ENCODE results near the gene CALML3. TPM values are rescaled to one million over a fixed set of nuclear protein-coding genes. Genes with fewer than 3 reads are reported as not detected.
"Not testable (repeated sequence)": the region's sequence is repeated elsewhere in the genome, so short reads cannot be mapped to it uniquely, and the experiment has no call there.

The CALML3 gene
- total RNA-seq (2021) (not detected in 2 replicates), Bru-seq, nascent RNA (not detected), BruChase-seq, experiment 1, labeled RNA remaining after a 2-hour chase (not detected), BruChase-seq, experiment 2, labeled RNA remaining after a 6-hour chase (not detected)
- long read RNA-seq = 0 reads

DNA sequence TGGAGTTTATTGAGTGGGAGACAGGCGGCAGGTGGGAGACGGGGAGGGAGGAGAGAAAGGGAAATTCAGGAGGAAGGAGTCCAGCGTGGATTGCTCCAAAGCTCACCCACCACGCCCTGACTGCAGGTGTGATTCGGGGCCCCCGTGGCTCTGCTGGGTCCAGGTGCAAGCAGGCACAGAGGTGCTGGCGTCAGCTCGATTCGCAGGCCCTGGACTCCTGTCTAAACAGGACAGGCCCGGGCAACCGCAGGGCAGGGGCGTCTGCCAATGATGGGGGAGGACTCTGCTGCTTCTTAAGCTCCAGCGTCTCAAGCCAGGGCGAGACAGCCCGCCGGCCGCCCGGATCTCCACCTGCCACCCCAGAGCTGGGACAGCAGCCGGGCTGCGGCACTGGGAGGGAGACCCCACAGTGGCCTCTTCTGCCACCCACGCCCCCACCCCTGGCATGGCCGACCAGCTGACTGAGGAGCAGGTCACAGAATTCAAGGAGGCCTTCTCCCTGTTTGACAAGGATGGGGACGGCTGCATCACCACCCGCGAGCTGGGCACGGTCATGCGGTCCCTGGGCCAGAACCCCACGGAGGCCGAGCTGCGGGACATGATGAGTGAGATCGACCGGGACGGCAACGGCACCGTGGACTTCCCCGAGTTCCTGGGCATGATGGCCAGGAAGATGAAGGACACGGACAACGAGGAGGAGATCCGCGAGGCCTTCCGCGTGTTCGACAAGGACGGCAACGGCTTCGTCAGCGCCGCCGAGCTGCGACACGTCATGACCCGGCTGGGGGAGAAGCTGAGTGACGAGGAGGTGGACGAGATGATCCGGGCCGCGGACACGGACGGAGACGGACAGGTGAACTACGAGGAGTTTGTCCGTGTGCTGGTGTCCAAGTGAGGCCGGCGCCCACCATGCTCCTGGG, at the start of gene CALML3:
TSS of gene CALML3 (plus strand) at position 321 of the 920 bp plus-strand sequence. CDS start at position 446, 125 bp downstream.
- no peak for DNase-seq (ENCODE audit: low spot score)
- no peaks in the 10 kb centered on the region for H3K36me3 ChIP-seq (ENCODE audit: insufficient read depth, low read length, poor library complexity, severe bottlenecking)
- POLR2A ChIA-PET (ENCODE audit: low non-redundant PET) = no interaction called here
- no peak within 1 kb of the TSS for H3K4me3 ChIP-seq (ENCODE audit: low read depth, low read length, poor library complexity, severe bottlenecking)
- TF ChIP-seq, protein P1, sequence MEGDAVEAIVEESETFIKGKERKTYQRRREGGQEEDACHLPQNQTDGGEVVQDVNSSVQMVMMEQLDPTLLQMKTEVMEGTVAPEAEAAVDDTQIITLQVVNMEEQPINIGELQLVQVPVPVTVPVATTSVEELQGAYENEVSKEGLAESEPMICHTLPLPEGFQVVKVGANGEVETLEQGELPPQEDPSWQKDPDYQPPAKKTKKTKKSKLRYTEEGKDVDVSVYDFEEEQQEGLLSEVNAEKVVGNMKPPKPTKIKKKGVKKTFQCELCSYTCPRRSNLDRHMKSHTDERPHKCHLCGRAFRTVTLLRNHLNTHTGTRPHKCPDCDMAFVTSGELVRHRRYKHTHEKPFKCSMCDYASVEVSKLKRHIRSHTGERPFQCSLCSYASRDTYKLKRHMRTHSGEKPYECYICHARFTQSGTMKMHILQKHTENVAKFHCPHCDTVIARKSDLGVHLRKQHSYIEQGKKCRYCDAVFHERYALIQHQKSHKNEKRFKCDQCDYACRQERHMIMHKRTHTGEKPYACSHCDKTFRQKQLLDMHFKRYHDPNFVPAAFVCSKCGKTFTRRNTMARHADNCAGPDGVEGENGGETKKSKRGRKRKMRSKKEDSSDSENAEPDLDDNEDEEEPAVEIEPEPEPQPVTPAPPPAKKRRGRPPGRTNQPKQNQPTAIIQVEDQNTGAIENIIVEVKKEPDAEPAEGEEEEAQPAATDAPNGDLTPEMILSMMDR (conservative IDR thresholded peaks at IDR 0.05; ENCODE audit: low read depth, low read length) = no peak
- TF ChIP-seq EZH2 (IDR thresholded peaks at IDR 0.05; ENCODE audit: borderline replicate concordance, low read depth, low read length, poor library complexity, severe bottlenecking) = no peak
- intact Hi-C loops (cut with micrococcal nuclease; ENCODE audit: unreplicated experiment) = no loop called here
- no peaks in the 10 kb centered on the region for H3K4me1 ChIP-seq (ENCODE audit: insufficient read depth, low read length, poor library complexity, severe bottlenecking)
- no peak within 1 kb of the TSS for H3K27ac ChIP-seq (ENCODE audit: low read depth, low read length, poor library complexity, severe bottlenecking)
- no peaks in the 10 kb centered on the region for H3K27me3 ChIP-seq (replicated peaks; ENCODE audit: insufficient read depth, low read depth, low read length, poor library complexity)
- CTCF ChIA-PET = interaction anchor here (0.6 kb wide), 1 partner anchor 105 kb away, joined by 4 read pairs; no protein-coding TSS in a partner anchor
- no peaks in the 10 kb centered on the region for H3K9me3 ChIP-seq (ENCODE audit: low read depth, low read length, poor library complexity, severe bottlenecking)
- BruUV-seq (replicated peaks) = no TSS peak

DNA sequence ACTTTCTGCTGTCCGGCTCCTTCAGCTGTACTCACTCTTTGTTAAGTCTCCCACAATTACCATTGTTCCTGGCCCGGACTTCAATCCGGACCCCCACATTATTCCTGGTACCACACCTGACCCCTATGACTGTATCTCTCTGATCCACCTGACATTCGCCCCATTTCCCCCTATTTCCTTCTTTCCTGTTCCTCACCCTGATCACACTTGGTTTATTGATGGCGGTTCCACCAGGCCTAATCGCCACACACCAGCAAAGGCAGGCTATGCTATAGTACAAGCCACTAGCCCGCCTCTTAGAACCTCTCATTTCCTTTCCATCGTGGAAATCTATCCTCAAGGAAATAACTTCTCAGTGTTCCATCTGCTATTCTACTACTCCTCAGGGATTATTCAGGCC, 49.7 kb upstream of the CALML3 start:
- H3K4me1 ChIP-seq (ENCODE audit: insufficient read depth, low read length, poor library complexity, severe bottlenecking); POLR2A ChIA-PET (ENCODE audit: low non-redundant PET); H3K4me3 ChIP-seq (ENCODE audit: low read depth, low read length, poor library complexity, severe bottlenecking); H3K36me3 ChIP-seq (ENCODE audit: insufficient read depth, low read length, poor library complexity, severe bottlenecking); BruUV-seq (replicated peaks); H3K27me3 ChIP-seq (replicated peaks; ENCODE audit: insufficient read depth, low read depth, low read length, poor library complexity); CTCF ChIA-PET; H3K9me3 ChIP-seq (ENCODE audit: low read depth, low read length, poor library complexity, severe bottlenecking); intact Hi-C loops (cut with micrococcal nuclease; ENCODE audit: unreplicated experiment); DNase-seq (ENCODE audit: low spot score); H3K27ac ChIP-seq (ENCODE audit: low read depth, low read length, poor library complexity, severe bottlenecking): not testable (repeated sequence)

DNA sequence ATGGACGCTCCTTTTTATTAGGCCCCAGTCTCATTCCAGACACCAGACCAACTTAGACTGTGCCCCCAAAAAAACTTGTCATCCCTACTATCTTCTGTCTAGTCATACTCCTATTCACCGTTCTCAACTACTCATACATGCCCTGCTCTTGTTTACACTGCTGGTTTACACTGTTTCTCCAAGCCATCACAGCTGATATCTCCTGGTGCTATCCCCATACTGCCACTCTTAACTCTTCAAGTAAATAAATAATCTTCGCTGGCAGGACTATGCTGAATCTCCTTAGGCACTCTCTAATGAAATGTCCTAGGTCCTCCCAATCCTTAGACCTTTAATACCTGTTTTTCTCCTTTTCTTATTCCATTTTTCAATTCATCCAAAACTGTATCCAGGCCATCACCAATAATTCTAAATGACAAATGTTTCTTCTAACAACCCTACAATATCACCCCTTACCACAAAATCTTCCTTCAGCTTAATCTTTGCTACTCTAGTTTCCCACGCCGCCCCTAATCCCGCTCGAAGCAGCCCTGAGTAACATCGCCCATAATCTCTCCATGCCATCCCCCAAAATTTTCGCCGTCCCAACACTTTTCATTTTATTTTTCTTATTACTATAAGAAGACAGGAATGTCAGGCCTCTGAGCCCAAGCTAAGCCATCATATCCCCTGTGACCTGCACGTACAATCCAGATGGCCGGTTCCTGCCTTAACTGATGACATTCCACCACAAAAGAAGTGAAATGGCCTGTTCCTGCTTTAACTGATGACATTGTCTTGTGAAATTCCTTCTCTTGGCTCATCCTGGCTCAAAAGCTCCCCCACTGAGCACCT, 48.6 kb upstream of the CALML3 start:
- H3K9me3 ChIP-seq (ENCODE audit: low read depth, low read length, poor library complexity, severe bottlenecking); BruUV-seq (replicated peaks); H3K36me3 ChIP-seq (ENCODE audit: insufficient read depth, low read length, poor library complexity, severe bottlenecking); H3K4me3 ChIP-seq (ENCODE audit: low read depth, low read length, poor library complexity, severe bottlenecking); H3K27ac ChIP-seq (ENCODE audit: low read depth, low read length, poor library complexity, severe bottlenecking); H3K4me1 ChIP-seq (ENCODE audit: insufficient read depth, low read length, poor library complexity, severe bottlenecking); DNase-seq (ENCODE audit: low spot score); H3K27me3 ChIP-seq (replicated peaks; ENCODE audit: insufficient read depth, low read depth, low read length, poor library complexity); POLR2A ChIA-PET (ENCODE audit: low non-redundant PET); CTCF ChIA-PET; intact Hi-C loops (cut with micrococcal nuclease; ENCODE audit: unreplicated experiment): not testable (repeated sequence)

DNA sequence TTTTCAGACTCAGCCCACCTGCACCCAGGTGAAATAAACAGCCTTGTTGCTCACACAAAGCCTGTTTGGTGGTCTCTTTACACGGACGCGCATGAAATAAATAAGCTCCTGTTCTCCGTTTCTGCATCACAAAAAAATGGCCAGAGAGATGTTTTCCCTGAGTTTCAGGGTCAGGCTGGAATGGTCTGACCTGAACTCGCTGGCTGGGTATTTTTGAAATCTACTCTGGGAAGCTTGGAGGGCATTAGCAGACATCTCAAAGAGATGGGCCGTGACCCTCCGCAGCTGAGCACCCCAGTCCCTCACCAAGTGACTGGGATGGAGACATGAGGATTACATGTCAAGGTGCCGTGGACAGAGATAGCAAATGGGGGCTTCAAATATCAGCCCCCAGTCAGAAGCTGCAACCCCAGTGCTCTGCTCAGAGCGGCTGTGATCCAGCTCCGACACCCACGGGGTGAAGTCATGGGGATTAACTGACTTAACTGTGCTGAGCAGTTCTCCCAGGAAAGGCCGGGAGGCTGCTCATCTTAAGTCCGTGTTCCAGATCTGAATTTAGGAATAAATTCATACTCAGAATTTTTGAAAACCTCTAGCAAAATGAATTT, 47.7 kb upstream of the CALML3 start:
- ChIA-PET CTCF (no interaction called here), POLR2A (ENCODE audit: low non-redundant PET) (no interaction called here)
- TF ChIP-seq, protein P1 (conservative IDR thresholded peaks at IDR 0.05; ENCODE audit: low read depth, low read length) = no peak
- Histone ChIP-seq H3K4me1 (ENCODE audit: insufficient read depth, low read length, poor library complexity, severe bottlenecking) (no peaks in the 10 kb centered on the region), H3K4me3 (ENCODE audit: low read depth, low read length, poor library complexity, severe bottlenecking) (no peak overlapping the region), H3K36me3 (ENCODE audit: insufficient read depth, low read length, poor library complexity, severe bottlenecking) (no peaks in the 10 kb centered on the region), H3K9me3 (ENCODE audit: low read depth, low read length, poor library complexity, severe bottlenecking) (no peaks in the 10 kb centered on the region), H3K27ac (ENCODE audit: low read depth, low read length, poor library complexity, severe bottlenecking) (no peak overlapping the region), H3K27me3 (replicated peaks; ENCODE audit: insufficient read depth, low read depth, low read length, poor library complexity) (no peaks in the 10 kb centered on the region)
- no TSS peak for BruUV-seq (replicated peaks)
- intact Hi-C loops (cut with micrococcal nuclease; ENCODE audit: unreplicated experiment) = no loop called here
- DNase-seq (ENCODE audit: low spot score) = no peak

All from A673 (cell line).